Brain microvascular endothelial cell (primary cell): ENCODE results near the gene CCL16.

Source experiments
- DNase-seq: peaks from one replicate; pipeline ENCODE4 v3.0.0-alpha.2; 2020
- H3K27ac ChIP-seq: fragments of 250-450 bp; sonication (Bioruptor Pico); 2 replicates; pipeline ENCODE4 v1.5.1; 2020; ENCODE audit warnings: mild to moderate bottlenecking, moderate library complexity
- H3K27me3 ChIP-seq: fragments of 250-450 bp; sonication (Bioruptor Pico); replicated peaks from 2 replicates; pipeline ENCODE4 v1.5.1; 2020; ENCODE audit warnings: mild to moderate bottlenecking
- H3K36me3 ChIP-seq: fragments of 250-450 bp; sonication (Bioruptor Pico); replicated peaks from 2 replicates; pipeline ENCODE4 v1.5.1; 2020; ENCODE audit warnings: mild to moderate bottlenecking
- H3K4me3 ChIP-seq: 2 replicates; pipeline ENCODE4 v1.5.1; 2011; ENCODE audit warnings: low read depth, mild to moderate bottlenecking, control low read depth, low read length, moderate library complexity
- in situ Hi-C: cut with HindIII; loops from 2 replicates; pipeline ENCODE4 v1.10.0; 2017; ENCODE audit warnings: low sequenced_read_pairs, low pct_ligation_motif_present
- TF ChIP-seq, protein P1 (sequence below): IDR thresholded peaks from 2 replicates; pipeline ENCODE4 v1.5.1; 2011; ENCODE audit warnings: low read depth, mild to moderate bottlenecking, moderate library complexity, low read length, control low read depth, inconsistent platforms; ENCODE audit errors: missing control alignments

The CCL16 gene

DNA sequence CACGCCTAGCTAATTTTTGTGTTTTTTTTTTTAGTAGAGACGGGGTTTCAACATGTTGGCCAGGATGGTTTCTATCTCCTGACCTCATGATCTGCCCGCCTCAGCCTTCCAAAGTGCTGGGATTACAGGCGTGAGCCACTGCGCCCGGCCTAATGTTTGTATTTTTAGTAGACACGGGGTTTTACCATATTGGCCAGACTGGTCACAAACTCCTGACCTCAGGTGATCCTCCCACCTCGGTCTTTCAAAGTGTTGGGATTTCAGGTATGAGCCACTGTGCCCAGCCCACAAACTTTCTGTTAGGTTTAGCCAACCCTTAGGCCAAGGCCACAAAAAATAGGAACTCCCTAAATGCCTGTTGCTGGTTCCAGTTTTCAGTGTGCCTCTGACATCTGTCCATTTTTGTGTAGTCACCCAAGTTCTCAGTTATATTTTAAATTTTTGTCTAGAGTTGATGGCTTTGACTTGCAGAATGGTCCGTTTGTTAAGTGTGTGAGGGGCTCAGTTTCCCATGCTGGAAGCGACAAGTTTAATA is 12.7 kb downstream of the CCL16 start:
- TF ChIP-seq, protein P1, sequence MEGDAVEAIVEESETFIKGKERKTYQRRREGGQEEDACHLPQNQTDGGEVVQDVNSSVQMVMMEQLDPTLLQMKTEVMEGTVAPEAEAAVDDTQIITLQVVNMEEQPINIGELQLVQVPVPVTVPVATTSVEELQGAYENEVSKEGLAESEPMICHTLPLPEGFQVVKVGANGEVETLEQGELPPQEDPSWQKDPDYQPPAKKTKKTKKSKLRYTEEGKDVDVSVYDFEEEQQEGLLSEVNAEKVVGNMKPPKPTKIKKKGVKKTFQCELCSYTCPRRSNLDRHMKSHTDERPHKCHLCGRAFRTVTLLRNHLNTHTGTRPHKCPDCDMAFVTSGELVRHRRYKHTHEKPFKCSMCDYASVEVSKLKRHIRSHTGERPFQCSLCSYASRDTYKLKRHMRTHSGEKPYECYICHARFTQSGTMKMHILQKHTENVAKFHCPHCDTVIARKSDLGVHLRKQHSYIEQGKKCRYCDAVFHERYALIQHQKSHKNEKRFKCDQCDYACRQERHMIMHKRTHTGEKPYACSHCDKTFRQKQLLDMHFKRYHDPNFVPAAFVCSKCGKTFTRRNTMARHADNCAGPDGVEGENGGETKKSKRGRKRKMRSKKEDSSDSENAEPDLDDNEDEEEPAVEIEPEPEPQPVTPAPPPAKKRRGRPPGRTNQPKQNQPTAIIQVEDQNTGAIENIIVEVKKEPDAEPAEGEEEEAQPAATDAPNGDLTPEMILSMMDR, result no peak
- Histone ChIP-seq H3K27ac (no peak overlapping the region), H3K36me3 (no peaks in the 10 kb centered on the region), H3K4me3 (no peak overlapping the region), H3K27me3 (no peaks in the 10 kb centered on the region)
- no peak for DNase-seq
- in situ Hi-C loops, result no loop called here

DNA sequence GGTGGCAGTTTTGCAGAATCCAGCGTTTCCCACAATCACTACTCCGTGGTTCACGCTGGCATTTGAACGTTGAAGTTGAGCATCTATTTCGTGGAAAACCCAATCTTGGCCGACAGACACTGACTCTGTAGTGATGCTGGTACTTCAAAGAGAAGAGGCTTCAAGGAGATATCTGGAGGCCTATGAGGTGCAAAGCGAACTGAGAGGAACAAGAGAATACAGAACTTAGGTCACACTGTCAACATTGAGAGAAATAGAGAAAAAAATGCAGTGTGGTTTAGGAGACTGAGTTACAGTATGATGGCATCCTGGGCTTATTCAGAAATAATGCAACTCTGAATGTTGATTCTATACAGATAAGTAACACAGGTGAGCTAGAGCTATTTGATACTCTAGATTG is 16.0 kb downstream of the CCL16 start:
- DNase-seq, result no peak
- Histone ChIP-seq H3K36me3 (no peaks in the 10 kb centered on the region), H3K27ac (no peak overlapping the region), H3K4me3 (no peak overlapping the region), H3K27me3 (no peaks in the 10 kb centered on the region)
- TF ChIP-seq, protein P1, result no peak
- in situ Hi-C loops, result no loop called here

DNA sequence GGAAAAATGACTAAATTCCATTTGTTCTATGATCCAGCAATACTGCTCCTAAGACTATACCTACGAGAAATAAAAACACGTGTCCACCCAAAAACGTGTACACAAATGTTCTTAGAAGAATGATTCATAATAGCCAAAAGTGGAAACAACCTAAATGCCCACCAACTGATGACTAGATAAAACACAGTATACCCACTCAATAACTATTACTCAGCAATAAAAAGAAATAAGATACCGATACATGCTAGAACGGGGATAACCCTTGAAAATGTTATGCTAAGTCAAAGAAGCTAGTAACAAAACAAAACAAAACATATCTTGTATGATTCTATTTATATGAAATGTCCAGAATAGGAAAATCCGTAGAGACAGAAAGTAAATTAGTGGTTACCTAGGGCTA is 17.6 kb downstream of the CCL16 start:
- TF ChIP-seq, protein P1, result no peak
- Histone ChIP-seq H3K4me3 (no peak overlapping the region), H3K36me3 (no peaks in the 10 kb centered on the region), H3K27me3 (no peaks in the 10 kb centered on the region), H3K27ac (no peak overlapping the region)
- in situ Hi-C loops, result no loop called here
- no peak for DNase-seq

DNA sequence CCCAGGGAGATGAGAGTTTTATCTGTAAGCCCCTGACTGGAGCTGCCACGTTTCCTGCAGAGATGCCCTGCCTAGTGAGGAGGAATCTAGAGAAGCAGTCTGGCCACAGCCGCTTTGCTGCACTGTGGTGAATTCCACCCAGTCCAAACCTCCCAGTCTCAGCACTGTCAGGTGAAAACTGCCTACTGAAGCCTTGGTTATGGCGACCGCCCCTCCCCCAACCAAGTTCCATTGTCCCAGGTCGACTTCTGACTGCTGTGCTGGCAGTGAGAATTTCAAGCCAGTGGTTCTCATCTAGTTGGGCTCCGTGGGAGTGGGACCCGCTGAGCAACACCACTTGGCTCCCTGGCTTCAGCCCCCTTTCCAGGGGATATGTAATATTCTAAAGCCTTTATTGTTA is 27.6 kb downstream of the CCL16 start:
- TF ChIP-seq, protein P1, result no peak
- H3K4me3 ChIP-seq, result no peak overlapping the region
- no peaks in the 10 kb centered on the region for H3K27me3 ChIP-seq
- no peak for DNase-seq
- in situ Hi-C loops, result no loop called here
- H3K27ac ChIP-seq, result no peak overlapping the region
- no peaks in the 10 kb centered on the region for H3K36me3 ChIP-seq

DNA sequence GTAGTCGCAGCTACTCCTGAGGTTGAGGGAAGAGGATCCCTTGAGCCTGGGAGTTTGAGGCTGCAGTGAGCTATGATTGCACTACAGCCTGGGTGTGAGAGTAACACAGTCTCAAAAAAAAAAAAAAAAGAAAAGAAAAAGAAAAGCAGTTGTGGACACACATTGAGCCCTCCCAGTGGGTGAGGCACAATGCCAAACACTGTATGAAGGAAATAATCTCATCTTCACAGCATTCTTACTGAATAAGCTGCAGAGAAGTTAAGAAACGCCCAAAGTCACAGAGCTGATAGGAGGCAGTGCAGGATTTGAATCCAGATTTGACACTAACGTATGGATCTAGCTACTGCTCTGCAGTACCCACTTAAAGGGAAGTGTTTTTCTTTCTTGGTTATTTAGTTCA is 31.9 kb downstream of the CCL16 start:
- in situ Hi-C loops, result no loop called here
- H3K36me3 ChIP-seq, result no peaks in the 10 kb centered on the region
- H3K27ac ChIP-seq, result no peak overlapping the region
- DNase-seq, result no peak
- no peak overlapping the region for H3K4me3 ChIP-seq
- no peaks in the 10 kb centered on the region for H3K27me3 ChIP-seq
- TF ChIP-seq, protein P1, result no peak

DNA sequence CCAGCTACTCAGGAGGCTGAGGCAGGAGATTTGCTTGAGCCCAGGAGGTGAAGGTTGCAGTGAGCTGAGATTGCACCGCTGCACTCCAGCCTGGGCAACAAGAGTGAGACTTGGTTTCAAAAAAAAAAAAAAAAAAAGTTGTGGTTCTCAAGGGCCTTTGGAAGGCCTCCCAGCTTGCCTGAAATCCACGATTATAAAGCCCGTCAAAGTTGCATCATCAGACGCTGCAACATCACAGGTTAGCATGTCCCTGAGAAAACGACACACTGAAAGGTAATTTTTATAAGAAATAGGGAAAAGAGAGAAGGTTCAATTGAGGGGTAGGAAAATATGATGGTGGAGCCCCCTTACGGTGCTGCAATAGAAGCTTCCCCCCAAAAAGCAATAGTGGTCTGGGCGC is 33.2 kb downstream of the CCL16 start:
- no peak for DNase-seq

More for the DNA sequence above, 33.2 kb downstream of the CCL16 start:
- Histone ChIP-seq H3K27ac (no peak overlapping the region), H3K4me3 (no peak overlapping the region), H3K36me3 (no peaks in the 10 kb centered on the region), H3K27me3 (no peaks in the 10 kb centered on the region)
- TF ChIP-seq, protein P1, result no peak
- in situ Hi-C loops, result no loop called here
